Measurements from ENCODE around the gene CDKAL1.
"Not testable (repeated sequence)": the region's sequence is repeated elsewhere in the genome, so short reads cannot be mapped to it uniquely, and the experiment has no call there.

The CDKAL1 gene

DNA sequence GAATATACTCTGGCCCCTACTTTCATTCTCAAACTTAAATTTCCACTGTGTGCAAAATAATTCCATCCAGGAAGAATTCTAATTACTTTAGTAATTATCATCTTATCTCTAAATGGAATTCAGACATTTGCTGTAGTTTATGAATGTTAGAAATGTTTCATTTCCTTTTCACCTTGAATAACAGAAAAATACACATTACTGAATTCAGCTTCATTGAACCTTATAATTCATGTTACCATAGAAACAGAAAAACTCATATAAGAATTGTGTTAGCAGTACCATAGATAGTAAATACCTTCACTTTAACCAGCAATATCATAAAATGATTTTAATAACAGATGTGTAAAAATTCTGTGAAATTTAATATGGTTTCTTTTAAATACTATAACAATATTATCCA is 514.9 kb downstream of the CDKAL1 start:
- in situ Hi-C loops (cut with MboI; ENCODE audit: low sequenced_read_pairs), result no loop called here

DNA sequence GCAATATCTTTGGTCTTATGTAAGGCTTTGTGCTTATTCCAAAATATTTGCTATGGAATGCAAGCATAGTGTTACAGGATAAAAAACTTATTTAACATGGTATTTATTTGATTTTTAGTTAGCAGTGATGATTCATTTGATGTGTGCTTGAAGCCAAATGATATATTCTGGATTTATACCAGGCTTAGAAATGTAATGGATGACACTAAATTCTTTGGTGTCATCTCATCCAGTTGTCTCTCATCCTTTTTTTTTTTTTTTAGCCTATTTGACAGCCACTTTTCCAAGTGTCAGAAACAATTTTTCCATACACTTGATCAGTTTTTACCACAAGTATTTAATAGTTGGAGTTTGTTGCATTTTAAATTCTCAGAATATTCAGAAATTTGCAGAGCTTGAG is 515.3 kb downstream of the CDKAL1 start:
- in situ Hi-C loops (cut with MboI; ENCODE audit: low sequenced_read_pairs), result no loop called here

- in situ Hi-C loops (cut with MboI; ENCODE audit: low sequenced_read_pairs), result no loop called here
Measured at GRCh38 chr6:21050935-21051334, 516.7 kb downstream of the CDKAL1 start.

DNA sequence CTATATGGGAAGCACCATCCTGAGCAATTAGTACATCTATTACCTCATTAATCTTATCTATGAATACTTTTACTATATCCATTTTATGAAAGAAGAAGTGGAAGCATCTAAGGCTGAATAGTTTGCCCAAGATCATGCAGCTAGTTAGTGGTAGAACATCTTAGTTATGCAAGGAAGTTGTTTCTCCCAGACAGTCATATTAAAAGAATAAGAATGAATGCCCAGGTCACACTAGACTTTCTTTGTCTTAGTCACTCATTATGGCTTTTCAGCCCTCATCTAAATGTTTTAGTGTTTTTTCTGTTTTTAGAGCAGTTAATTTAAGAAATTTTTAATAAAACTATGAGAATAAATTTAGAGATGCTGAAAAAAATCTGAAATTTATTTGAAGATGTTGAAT is 517.5 kb downstream of the CDKAL1 start:
- in situ Hi-C loops (cut with MboI; ENCODE audit: low sequenced_read_pairs), result no loop called here

- in situ Hi-C loops (cut with MboI; ENCODE audit: low sequenced_read_pairs), result no loop called here
Measured at GRCh38 chr6:21053612-21054011, 519.4 kb downstream of the CDKAL1 start.

DNA sequence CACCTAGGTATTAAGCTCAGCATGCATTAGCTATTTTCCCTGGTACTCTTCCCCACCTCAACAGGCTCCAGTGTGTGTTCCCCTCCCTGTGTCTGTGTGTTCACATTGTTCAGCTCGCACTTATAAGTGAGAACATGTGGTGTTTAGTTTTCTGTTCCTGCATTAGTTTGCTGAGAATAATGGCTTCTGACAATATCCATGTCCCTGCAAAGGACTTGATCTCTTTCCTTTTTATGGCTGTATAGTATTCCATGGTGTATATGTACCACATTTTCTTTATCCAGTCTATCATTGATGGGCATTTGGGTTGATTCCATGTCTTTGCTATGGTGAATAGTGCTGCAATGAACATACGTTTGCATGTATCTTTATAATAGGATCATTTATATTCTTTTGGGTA is 521.2 kb downstream of the CDKAL1 start:
- in situ Hi-C loops (cut with MboI; ENCODE audit: low sequenced_read_pairs), result not testable (repeated sequence)

DNA sequence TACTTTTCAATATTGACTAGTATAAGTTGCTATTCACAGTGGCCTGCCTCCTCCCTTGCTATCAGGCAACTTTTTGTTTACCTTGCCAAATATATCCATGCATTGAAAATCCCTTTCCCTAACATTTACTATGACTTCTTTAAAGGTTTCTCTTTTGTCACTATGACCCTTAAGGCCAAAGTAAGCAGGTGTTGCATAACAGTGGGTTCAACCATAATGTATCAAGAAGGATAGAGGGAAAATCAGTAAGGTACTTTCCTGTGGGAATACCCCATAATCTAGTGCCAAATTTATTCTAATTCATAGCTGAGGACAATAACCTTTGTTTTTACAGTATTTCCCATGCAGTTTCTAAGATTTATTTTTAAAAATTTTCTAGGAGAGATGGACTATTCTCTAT is 527.6 kb downstream of the CDKAL1 start:
- in situ Hi-C loops (cut with MboI; ENCODE audit: low sequenced_read_pairs), result no loop called here

- in situ Hi-C loops (cut with MboI; ENCODE audit: low sequenced_read_pairs), result no loop called here
Measured at GRCh38 chr6:21064756-21065340, 530.6 kb downstream of the CDKAL1 start.

DNA sequence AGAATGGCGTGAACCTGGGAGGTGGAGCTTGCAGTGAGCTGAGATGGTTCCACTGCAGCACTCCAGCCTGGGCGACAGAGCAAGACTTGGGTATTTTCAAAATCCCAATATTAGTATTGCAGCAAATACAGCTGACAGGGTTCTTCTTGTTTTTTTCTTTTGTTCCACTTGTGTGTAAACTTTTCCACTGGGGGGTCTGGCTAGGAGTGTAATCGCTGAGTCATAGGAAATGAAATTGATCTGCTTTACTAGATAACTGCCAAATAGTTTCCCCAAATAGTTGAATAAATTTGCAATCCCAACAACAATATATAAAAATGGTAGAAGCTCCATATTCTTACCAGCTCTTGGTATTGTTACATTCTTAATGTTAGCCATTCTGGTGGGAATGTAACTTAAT is 533.3 kb downstream of the CDKAL1 start:
- in situ Hi-C loops (cut with MboI; ENCODE audit: low sequenced_read_pairs), result no loop called here

GRCh38 chr6:21070620-21071019 is 536.4 kb downstream of the CDKAL1 start:
- in situ Hi-C loops (cut with MboI; ENCODE audit: low sequenced_read_pairs), result no loop called here

DNA sequence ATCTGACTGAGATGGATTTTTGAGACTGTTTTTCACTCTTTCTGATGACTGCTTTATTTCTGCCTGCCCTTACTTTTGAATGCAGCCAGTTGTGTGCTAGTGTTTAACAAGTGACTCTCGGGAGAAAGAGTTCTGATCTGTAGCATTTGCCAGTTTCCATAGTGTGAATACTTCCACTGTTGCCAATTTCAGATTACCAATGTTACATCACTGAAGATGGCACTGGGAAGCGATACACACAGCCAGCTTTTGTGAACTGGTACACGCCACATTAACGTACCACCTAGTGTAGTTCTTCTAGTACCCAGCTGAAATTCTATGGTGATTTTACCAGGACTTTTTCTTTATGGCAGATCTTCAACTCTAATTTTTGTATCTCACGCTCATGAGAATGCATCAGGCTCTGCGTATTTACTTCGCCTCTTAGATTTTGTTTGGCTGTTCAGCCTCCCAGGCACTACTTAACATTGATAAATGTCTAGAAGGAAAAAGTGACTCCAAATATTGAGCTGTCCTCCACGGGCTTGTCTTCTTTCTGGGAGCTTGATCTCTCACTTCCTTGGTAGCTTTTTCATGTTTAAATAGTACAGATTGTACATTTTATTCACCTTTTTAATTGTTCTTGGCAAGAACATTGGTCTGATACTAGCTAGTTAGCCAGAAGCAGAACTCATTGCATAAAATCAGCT is 537.7 kb downstream of the CDKAL1 start:
- in situ Hi-C loops (cut with MboI; ENCODE audit: low sequenced_read_pairs), result no loop called here

GRCh38 chr6:21073318-21073839 is 539.1 kb downstream of the CDKAL1 start:
- in situ Hi-C loops (cut with MboI; ENCODE audit: low sequenced_read_pairs), result no loop called here

GRCh38 chr6:21074484-21074883 is 540.2 kb downstream of the CDKAL1 start:
- in situ Hi-C loops (cut with MboI; ENCODE audit: low sequenced_read_pairs), result no loop called here

DNA sequence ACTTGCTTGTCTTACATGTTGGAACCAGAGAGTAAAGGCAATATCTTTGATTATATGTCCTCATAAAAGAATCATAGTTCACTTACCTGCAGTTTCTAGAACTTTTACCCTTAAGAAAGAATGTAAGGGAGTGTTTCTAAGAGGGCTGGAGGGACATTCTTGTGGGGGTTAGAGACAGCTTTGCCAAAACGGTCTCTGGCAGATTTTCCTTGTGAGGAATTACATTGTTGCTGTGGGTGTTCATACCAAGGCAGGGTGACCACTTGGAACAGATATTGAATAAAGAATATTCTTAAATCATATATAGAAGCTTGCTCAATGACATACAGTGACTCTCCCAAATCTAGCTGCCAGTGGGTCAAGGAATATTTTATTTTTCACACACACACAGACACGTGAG is 541.7 kb downstream of the CDKAL1 start:
- in situ Hi-C loops (cut with MboI; ENCODE audit: low sequenced_read_pairs), result no loop called here

DNA sequence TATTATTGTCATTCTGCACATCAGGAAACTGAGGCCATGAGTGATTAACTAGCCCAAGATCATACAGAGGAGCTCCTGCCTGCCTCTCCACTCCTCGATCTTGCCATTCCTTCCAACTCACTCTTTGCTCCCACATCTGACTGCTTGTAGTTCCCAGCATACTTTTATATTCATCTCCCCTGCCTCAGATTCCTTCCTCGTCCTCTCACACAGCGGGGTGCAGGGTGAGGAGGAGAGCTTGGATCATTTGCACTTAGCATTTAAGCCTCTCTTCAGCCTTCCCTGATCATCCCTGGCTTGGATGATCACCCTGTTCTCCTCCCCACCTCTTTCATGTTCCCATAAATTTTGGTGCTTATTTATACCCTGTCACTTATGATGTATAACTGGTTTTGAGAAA is 544.2 kb downstream of the CDKAL1 start:
- in situ Hi-C loops (cut with MboI; ENCODE audit: low sequenced_read_pairs), result no loop called here

DNA sequence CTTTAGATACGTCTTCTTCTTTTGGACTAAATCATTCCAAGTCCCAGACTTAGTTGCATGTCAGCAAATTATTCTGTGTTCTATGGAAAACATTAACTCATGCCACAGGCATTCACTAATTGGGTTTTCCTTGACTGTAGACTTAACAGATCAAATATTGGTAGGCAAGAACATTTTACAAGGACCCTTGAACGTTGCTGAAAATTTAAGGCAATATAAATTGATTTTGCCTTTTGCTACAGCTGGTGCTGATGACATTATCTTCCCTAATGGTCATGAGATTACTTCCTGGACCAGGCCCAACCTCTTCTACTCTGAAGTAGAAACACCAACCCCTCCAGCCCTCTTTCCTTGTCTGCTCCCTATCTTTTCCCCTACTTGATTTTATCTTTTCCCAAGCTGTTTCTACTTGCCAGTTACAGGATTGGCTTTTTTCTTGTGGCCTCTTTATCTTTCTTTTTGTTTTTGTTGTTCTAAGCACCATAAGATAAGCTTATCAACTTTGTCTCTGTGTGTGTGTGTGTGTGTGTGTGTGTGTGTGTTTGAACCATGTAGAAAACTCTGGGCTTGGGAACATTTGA is 545.3 kb downstream of the CDKAL1 start:
- in situ Hi-C loops (cut with MboI; ENCODE audit: low sequenced_read_pairs), result no loop called here

- in situ Hi-C loops (cut with MboI; ENCODE audit: low sequenced_read_pairs), result no loop called here
Measured at GRCh38 chr6:21080221-21080620, 546.0 kb downstream of the CDKAL1 start.

DNA sequence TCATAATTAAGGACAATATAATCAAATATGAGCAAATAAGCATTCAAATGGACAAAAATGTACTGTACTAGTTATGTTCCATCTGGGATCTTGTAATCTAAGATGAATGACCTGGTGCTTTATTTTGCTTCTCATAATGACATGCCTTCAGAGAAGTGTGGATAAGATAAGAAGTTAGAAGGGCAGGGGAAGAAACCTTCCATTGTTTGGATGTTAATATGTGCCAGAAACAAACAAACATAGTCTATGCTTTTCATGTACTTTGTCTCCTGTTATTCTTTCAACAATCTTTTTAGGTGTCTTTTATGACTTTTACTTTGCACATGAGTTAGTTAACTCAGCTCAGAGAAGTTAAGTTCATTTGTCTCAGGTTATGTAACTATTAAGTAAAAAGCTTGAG is 547.8 kb downstream of the CDKAL1 start:
- in situ Hi-C loops (cut with MboI; ENCODE audit: low sequenced_read_pairs), result no loop called here

DNA sequence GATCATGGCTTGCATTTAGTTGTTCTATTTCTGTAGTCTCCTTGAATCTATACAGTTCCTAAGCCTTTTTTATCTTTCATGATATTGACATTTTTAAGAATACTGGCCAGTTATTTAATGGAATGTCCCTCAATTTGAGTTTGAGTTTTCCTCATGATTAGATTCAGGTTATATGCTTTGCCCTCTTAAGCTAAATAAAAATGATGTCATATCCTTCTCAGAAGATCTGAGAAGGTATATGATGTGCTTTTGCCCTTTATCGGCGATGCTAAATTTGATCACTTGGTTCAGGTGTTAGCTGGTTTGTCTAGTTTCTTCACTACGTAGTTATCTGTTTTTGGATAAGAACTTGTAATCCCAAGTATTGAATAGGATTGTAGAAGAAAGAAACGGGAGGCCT is 549.5 kb downstream of the CDKAL1 start:
- in situ Hi-C loops (cut with MboI; ENCODE audit: low sequenced_read_pairs), result no loop called here

DNA sequence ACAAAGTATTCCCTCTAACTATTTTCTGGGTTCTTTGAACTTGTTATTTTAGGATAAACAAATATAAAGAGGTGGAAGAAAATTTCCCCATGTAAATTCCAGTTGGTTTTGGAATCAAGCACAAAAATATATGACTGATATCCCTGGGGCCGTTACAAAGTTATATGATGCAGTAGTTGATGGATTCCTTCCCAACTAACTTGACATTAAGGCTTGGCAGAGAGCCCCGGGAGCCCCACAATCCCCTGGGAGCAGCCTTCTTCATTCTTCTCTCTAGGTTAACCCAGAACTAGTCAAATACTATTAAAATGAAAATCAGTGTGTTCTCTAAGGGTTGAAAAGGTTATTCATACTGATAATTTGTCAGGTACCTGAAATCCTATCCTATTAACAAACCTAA is 550.4 kb downstream of the CDKAL1 start:
- in situ Hi-C loops (cut with MboI; ENCODE audit: low sequenced_read_pairs), result no loop called here

DNA sequence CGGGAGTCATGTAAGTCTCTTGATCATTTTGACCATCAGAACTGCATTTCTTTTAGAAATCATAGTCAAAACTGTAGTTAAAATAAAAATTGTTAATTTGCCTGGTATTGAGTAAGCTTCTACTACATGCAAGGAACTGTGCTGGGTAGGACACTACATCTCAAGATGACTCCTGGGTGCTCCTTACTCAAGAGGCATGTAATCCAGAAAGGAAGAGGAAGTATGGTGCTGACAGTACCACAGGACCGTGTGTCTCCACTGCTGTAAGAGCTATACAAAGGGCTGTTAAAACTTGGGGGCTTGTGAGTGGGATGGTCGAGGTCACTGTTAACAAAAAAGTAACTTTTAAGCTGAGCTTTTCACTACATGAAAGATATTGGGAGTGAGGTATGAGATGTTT is 551.0 kb downstream of the CDKAL1 start:
- in situ Hi-C loops (cut with MboI; ENCODE audit: low sequenced_read_pairs), result no loop called here

GRCh38 chr6:21085643-21086042 is 551.4 kb downstream of the CDKAL1 start:
- in situ Hi-C loops (cut with MboI; ENCODE audit: low sequenced_read_pairs), result no loop called here

Measured in hTERT RPE-1 (cell line).